ENCODE data around the gene SLC26A9.

The SLC26A9 gene

GRCh38 chr1:205917466-205918238, 25.6 kb downstream of the SLC26A9 start:
- DNase-seq (ENCODE audit: low read depth): no peak
- TF ChIP-seq CTCF (IDR thresholded peaks at IDR 0.05; ENCODE audit: low read length, missing control alignments): no peak
- H3K4me3 ChIP-seq (replicated peaks; ENCODE audit: low read depth, low read length): no peak overlapping the region

- no peak overlapping the region for H3K4me3 ChIP-seq (replicated peaks; ENCODE audit: low read depth, low read length)
- no peak for DNase-seq (ENCODE audit: low read depth)
- no peak for TF ChIP-seq CTCF (IDR thresholded peaks at IDR 0.05; ENCODE audit: low read length, missing control alignments)
These were observed 26.7 kb downstream of the SLC26A9 start for GRCh38 chr1:205916541-205916940.

- no peak overlapping the region for H3K4me3 ChIP-seq (replicated peaks; ENCODE audit: low read depth, low read length)
- no peak for TF ChIP-seq CTCF (IDR thresholded peaks at IDR 0.05; ENCODE audit: low read length, missing control alignments)
- DNase-seq (ENCODE audit: low read depth): no peak
These were observed 27.8 kb downstream of the SLC26A9 start for GRCh38 chr1:205915354-205915990.

GRCh38 chr1:205914730-205915129, 28.5 kb downstream of the SLC26A9 start:
- H3K4me3 ChIP-seq (replicated peaks; ENCODE audit: low read depth, low read length): no peak overlapping the region
- TF ChIP-seq CTCF (IDR thresholded peaks at IDR 0.05; ENCODE audit: low read length, missing control alignments): no peak
- DNase-seq (ENCODE audit: low read depth): no peak

GRCh38 chr1:205914155-205914507, 29.1 kb downstream of the SLC26A9 start:
- no peak overlapping the region for H3K4me3 ChIP-seq (replicated peaks; ENCODE audit: low read depth, low read length)
- no peak for TF ChIP-seq CTCF (IDR thresholded peaks at IDR 0.05; ENCODE audit: low read length, missing control alignments)
- DNase-seq (ENCODE audit: low read depth): no peak

GRCh38 chr1:205913451-205914154, 29.7 kb downstream of the SLC26A9 start:
- no peak for TF ChIP-seq CTCF (IDR thresholded peaks at IDR 0.05; ENCODE audit: low read length, missing control alignments)
- H3K4me3 ChIP-seq (replicated peaks; ENCODE audit: low read depth, low read length): no peak overlapping the region
- DNase-seq (ENCODE audit: low read depth): peak; percentile 76
